Activated naive CD8-positive, alpha-beta T cell treated with anti-CD3 and anti-CD28 coated beads, Interleukin-2, amount 10 ng/mL, durations not matched to agents 7 days and 5 days (primary cell): Measurements from ENCODE around the gene MAP3K12. TPM values are rescaled to one million over a fixed set of nuclear protein-coding genes. Genes with fewer than 3 reads are reported as not detected.
A peak's percentile ranks its signal among the peaks of the same experiment; 100 is the strongest.
"Not testable (repeated sequence)": the region's sequence is repeated elsewhere in the genome, so short reads cannot be mapped to it uniquely, and the experiment has no call there.

Experiments used
- ATAC-seq: fragments of 150-1000 bp; cut with Tn5 transposase; one replicate; pipeline ENCODE4 v1.10.0; 2021; ENCODE audit warnings: low read depth, moderate library complexity
- POLR2A ChIA-PET: fragments of 350-600 bp; sonication (Branson Sonifier 250); formaldehyde crosslinking; loops from one replicate; lab custom pipeline; 2021; ENCODE audit warnings: antibody characterized with exemption; lab: Charles Lee
- DNase-seq: peaks from one replicate; pipeline ENCODE4 v3.0.0; 2021
- H3K27ac Mint-ChIP-seq: one replicate; pipeline ENCODE4 v1.8.0; 2022; ENCODE audit warnings: mild to moderate bottlenecking, mixed read lengths
- H3K27me3 Mint-ChIP-seq: one replicate; pipeline ENCODE4 v1.8.0; 2022; ENCODE audit warnings: mild to moderate bottlenecking, moderate library complexity, mixed read lengths
- H3K36me3 Mint-ChIP-seq: one replicate; pipeline ENCODE4 v1.8.0; 2021; ENCODE audit warnings: mild to moderate bottlenecking, mixed read lengths
- H3K4me1 Mint-ChIP-seq: one replicate; pipeline ENCODE4 v1.8.0; 2021; ENCODE audit warnings: mixed read lengths
- H3K4me3 Mint-ChIP-seq: one replicate; pipeline ENCODE4 v1.8.0; 2022; ENCODE audit warnings: mild to moderate bottlenecking, moderate library complexity, mixed read lengths
- H3K9me3 Mint-ChIP-seq: one replicate; pipeline ENCODE4 v1.8.0; 2021; ENCODE audit warnings: mixed read lengths
- total RNA-seq, 2 experiments: library from RNA; stranded (reverse); gene quantifications; one replicate each; pipeline ENCODE4 v1.2.3, GENCODE V29; 2021

The MAP3K12 gene
- total RNA-seq, 2 experiments from 2014 or later, result 24.6 to 30.0 TPM

GRCh38 chr12:53481939-53482586 is 17.2 kb downstream of the MAP3K12 start:
- no peak overlapping the region for H3K4me3 Mint-ChIP-seq
- H3K27ac Mint-ChIP-seq, result peak overlapping the region; percentile 67
- no peaks in the 10 kb centered on the region for H3K27me3 Mint-ChIP-seq
- no peak for DNase-seq
- ATAC-seq, result peak; percentile 25
- POLR2A ChIA-PET, result interaction anchor here (0.5 to 1.9 kb wide), 6 partner anchors 9 to 130 kb away, joined by 3 to 8 read pairs (median 5); partner anchors contain the start of genes PRR13 and TARBP2
- no peaks in the 10 kb centered on the region for H3K9me3 Mint-ChIP-seq
- peaks cover 4% of the 10 kb centered on the region for H3K4me1 Mint-ChIP-seq
- peaks cover 27% of the 10 kb centered on the region for H3K36me3 Mint-ChIP-seq

- POLR2A ChIA-PET, result interaction anchor here (1.0 to 1.6 kb wide), 4 partner anchors 10 to 129 kb away, joined by 3 to 8 read pairs (median 4); partner anchors contain the start of gene PRR13
- peaks cover 28% of the 10 kb centered on the region for H3K36me3 Mint-ChIP-seq
- not testable (repeated sequence) for H3K27me3 Mint-ChIP-seq, DNase-seq, ATAC-seq, H3K4me1 Mint-ChIP-seq, H3K4me3 Mint-ChIP-seq, H3K9me3 Mint-ChIP-seq, H3K27ac Mint-ChIP-seq
Measured at GRCh38 chr12:53481458-53481857, 17.8 kb downstream of the MAP3K12 start.

GRCh38 chr12:53480491-53481442 is 18.5 kb downstream of the MAP3K12 start:
- H3K4me3 Mint-ChIP-seq, result no peak overlapping the region
- H3K27ac Mint-ChIP-seq, result no peak overlapping the region
- peaks cover 31% of the 10 kb centered on the region for H3K36me3 Mint-ChIP-seq
- POLR2A ChIA-PET, result interaction anchor here (1.3 kb wide), 1 partner anchor 13 kb away, joined by 4 read pairs; no protein-coding TSS in a partner anchor
- no peaks in the 10 kb centered on the region for H3K9me3 Mint-ChIP-seq
- ATAC-seq (no peak), DNase-seq (no peak)
- H3K27me3 Mint-ChIP-seq, result no peaks in the 10 kb centered on the region
- peaks cover 8% of the 10 kb centered on the region for H3K4me1 Mint-ChIP-seq

GRCh38 chr12:53479331-53479730 is 19.9 kb downstream of the MAP3K12 start:
- H3K4me3 Mint-ChIP-seq, result no peak overlapping the region
- H3K27ac Mint-ChIP-seq, result no peak overlapping the region
- peaks cover 16% of the 10 kb centered on the region for H3K4me1 Mint-ChIP-seq
- no peak for ATAC-seq
- POLR2A ChIA-PET, result no interaction called here
- H3K36me3 Mint-ChIP-seq, result peaks cover 34% of the 10 kb centered on the region
- no peaks in the 10 kb centered on the region for H3K27me3 Mint-ChIP-seq
- no peak for DNase-seq
- H3K9me3 Mint-ChIP-seq, result no peaks in the 10 kb centered on the region

- Mint-ChIP-seq H3K9me3 (no peaks in the 10 kb centered on the region), H3K4me3 (no peak overlapping the region), H3K4me1 (peaks cover 20% of the 10 kb centered on the region), H3K27ac (no peak overlapping the region), H3K36me3 (peaks cover 30% of the 10 kb centered on the region), H3K27me3 (no peaks in the 10 kb centered on the region)
- ATAC-seq (no peak), DNase-seq (no peak)
- POLR2A ChIA-PET, result interaction anchor here (0.6 kb wide), 1 partner anchor 280 kb away, joined by 3 read pairs; no protein-coding TSS in a partner anchor
Measured at GRCh38 chr12:53478865-53479264, 20.4 kb downstream of the MAP3K12 start.

- Mint-ChIP-seq H3K4me1 (peaks cover 32% of the 10 kb centered on the region), H3K27ac (no peak overlapping the region), H3K27me3 (no peaks in the 10 kb centered on the region), H3K9me3 (no peaks in the 10 kb centered on the region), H3K36me3 (peaks cover 27% of the 10 kb centered on the region), H3K4me3 (no peak overlapping the region)
- no peak for ATAC-seq
- POLR2A ChIA-PET, result interaction anchor here (0.6 to 0.8 kb wide), 5 partner anchors 11 to 397 kb away, joined by 3 to 9 read pairs (median 3); no protein-coding TSS in a partner anchor
- no peak for DNase-seq
Measured at GRCh38 chr12:53476769-53477209, 22.5 kb downstream of the MAP3K12 start.

GRCh38 chr12:53474819-53475218 is 24.4 kb downstream of the MAP3K12 start:
- Mint-ChIP-seq H3K9me3 (no peaks in the 10 kb centered on the region), H3K27me3 (no peaks in the 10 kb centered on the region), H3K4me3 (peak overlapping the region; percentile 26), H3K27ac (peak overlapping the region; percentile 82), H3K36me3 (peaks cover 34% of the 10 kb centered on the region), H3K4me1 (peaks cover 38% of the 10 kb centered on the region)
- POLR2A ChIA-PET, result interaction anchor here (1.3 to 1.5 kb wide), 2 partner anchors 34 to 130 kb away, joined by 3 to 4 read pairs; no protein-coding TSS in a partner anchor
- DNase-seq, result no peak
- ATAC-seq, result peak; percentile 17

GRCh38 chr12:53474077-53474476 is 25.2 kb downstream of the MAP3K12 start:
- Mint-ChIP-seq H3K27ac (no peak overlapping the region), H3K4me3 (no peak overlapping the region), H3K9me3 (no peaks in the 10 kb centered on the region), H3K4me1 (peaks cover 38% of the 10 kb centered on the region), H3K27me3 (no peaks in the 10 kb centered on the region), H3K36me3 (peaks cover 34% of the 10 kb centered on the region)
- ATAC-seq (no peak), DNase-seq (no peak)
- POLR2A ChIA-PET, result interaction anchor here (0.8 to 1.9 kb wide), 5 partner anchors 9 to 129 kb away, joined by 3 to 8 read pairs (median 4); partner anchors contain the start of gene TARBP2

GRCh38 chr12:53472056-53472582 is 27.1 kb downstream of the MAP3K12 start:
- peaks cover 38% of the 10 kb centered on the region for H3K36me3 Mint-ChIP-seq
- no peaks in the 10 kb centered on the region for H3K9me3 Mint-ChIP-seq
- H3K27me3 Mint-ChIP-seq, result no peaks in the 10 kb centered on the region
- H3K4me3 Mint-ChIP-seq, result peak overlapping the region; percentile 1
- no peak overlapping the region for H3K27ac Mint-ChIP-seq
- POLR2A ChIA-PET, result interaction anchor here (0.7 kb wide), 1 partner anchor 10 kb away, joined by 6 read pairs; no protein-coding TSS in a partner anchor
- H3K4me1 Mint-ChIP-seq, result peaks cover 38% of the 10 kb centered on the region
- no peak for DNase-seq
- ATAC-seq, result no peak

- H3K4me1 Mint-ChIP-seq, result peaks cover 23% of the 10 kb centered on the region
- H3K27ac Mint-ChIP-seq, result peak overlapping the region; percentile 17
- no peaks in the 10 kb centered on the region for H3K27me3 Mint-ChIP-seq
- peaks cover 37% of the 10 kb centered on the region for H3K36me3 Mint-ChIP-seq
- H3K9me3 Mint-ChIP-seq, result no peaks in the 10 kb centered on the region
- POLR2A ChIA-PET, result interaction anchor here (0.7 kb wide), 1 partner anchor 10 kb away, joined by 5 read pairs; no protein-coding TSS in a partner anchor
- no peak for DNase-seq
- ATAC-seq, result no peak
- H3K4me3 Mint-ChIP-seq, result no peak overlapping the region
Measured at GRCh38 chr12:53468282-53468681, 31.0 kb downstream of the MAP3K12 start.

GRCh38 chr12:53467880-53468279 is 31.4 kb downstream of the MAP3K12 start:
- ATAC-seq (no peak), DNase-seq (no peak)
- H3K4me1 Mint-ChIP-seq, result peaks cover 25% of the 10 kb centered on the region
- POLR2A ChIA-PET, result no interaction called here
- no peak overlapping the region for H3K4me3 Mint-ChIP-seq
- no peaks in the 10 kb centered on the region for H3K9me3 Mint-ChIP-seq
- no peaks in the 10 kb centered on the region for H3K27me3 Mint-ChIP-seq
- H3K36me3 Mint-ChIP-seq, result peaks cover 40% of the 10 kb centered on the region
- no peak overlapping the region for H3K27ac Mint-ChIP-seq

GRCh38 chr12:53467082-53467481 is 32.2 kb downstream of the MAP3K12 start:
- no peak overlapping the region for H3K27ac Mint-ChIP-seq
- DNase-seq, result no peak
- POLR2A ChIA-PET, result no interaction called here

GRCh38 chr12:53466640-53467039 is 32.6 kb downstream of the MAP3K12 start:
- ATAC-seq (no peak), DNase-seq (no peak)
- Mint-ChIP-seq H3K4me3 (no peak overlapping the region), H3K36me3 (peaks cover 39% of the 10 kb centered on the region), H3K9me3 (no peaks in the 10 kb centered on the region), H3K27me3 (no peaks in the 10 kb centered on the region), H3K4me1 (peaks cover 15% of the 10 kb centered on the region), H3K27ac (no peak overlapping the region)
- POLR2A ChIA-PET, result no interaction called here

More at GRCh38 chr12:53467082-53467481, 32.2 kb downstream of the MAP3K12 start:
- H3K4me3 Mint-ChIP-seq, result no peak overlapping the region
- H3K9me3 Mint-ChIP-seq, result no peaks in the 10 kb centered on the region
- no peak for ATAC-seq
- peaks cover 43% of the 10 kb centered on the region for H3K36me3 Mint-ChIP-seq
- no peaks in the 10 kb centered on the region for H3K27me3 Mint-ChIP-seq
- peaks cover 20% of the 10 kb centered on the region for H3K4me1 Mint-ChIP-seq
